Skin epidermis (tissue), 12 donors: ENCODE data around the gene TOGARAM2.

ENCODE experiments used
- H3K27ac ChIP-seq, 21 experiments: fragments of 200-600 bp; sonication (generic) in 11 of 21; one replicate each; pipeline ENCODE4 v1.5.0; 2020; ENCODE audit warnings: mild to moderate bottlenecking in 3 of 21, inconsistent platforms in 2 of 21, moderate library complexity in 2 of 21
- H3K4me3 ChIP-seq, 7 experiments: fragments of 200-600 bp; sonication (generic) in 2 of 7; one replicate each; pipeline ENCODE4 v1.5.0; 2020; ENCODE audit warnings: inconsistent platforms in 2 of 7, mild to moderate bottlenecking in 2 of 7, moderate library complexity in 1 of 7

Gene TOGARAM2

DNA sequence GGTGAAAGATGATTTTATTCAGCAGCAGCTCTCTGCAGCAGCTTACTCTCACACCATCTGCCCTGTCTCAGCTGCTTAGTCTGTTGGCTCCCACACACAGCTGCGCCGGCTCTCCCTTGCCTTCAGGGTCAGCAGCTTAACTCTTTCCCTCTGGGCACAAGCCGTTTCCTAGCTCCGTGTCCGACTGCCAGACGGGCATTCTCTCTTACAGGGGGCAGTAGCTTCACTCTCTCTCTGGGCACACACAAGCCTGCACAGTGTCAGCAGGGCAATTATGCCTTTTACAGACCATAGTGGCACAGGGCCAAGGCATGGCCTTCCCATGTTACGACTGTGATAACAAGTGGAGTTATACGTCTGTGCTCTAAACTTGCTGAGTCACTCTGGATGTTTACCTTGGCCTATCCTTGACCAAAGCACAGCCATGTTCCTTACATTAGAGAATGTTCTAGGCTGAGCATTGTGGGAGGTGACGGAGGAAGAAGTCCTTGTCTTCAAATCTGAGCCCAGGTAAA is 61.5 kb downstream of the TOGARAM2 start:
- no peak overlapping the region for H3K27ac ChIP-seq
- no peak overlapping the region for H3K4me3 ChIP-seq

- Histone ChIP-seq H3K27ac (no peak overlapping the region), H3K4me3 (no peak overlapping the region)
These were observed 63.4 kb downstream of the TOGARAM2 start for GRCh38 chr2:29044459-29044858.

DNA sequence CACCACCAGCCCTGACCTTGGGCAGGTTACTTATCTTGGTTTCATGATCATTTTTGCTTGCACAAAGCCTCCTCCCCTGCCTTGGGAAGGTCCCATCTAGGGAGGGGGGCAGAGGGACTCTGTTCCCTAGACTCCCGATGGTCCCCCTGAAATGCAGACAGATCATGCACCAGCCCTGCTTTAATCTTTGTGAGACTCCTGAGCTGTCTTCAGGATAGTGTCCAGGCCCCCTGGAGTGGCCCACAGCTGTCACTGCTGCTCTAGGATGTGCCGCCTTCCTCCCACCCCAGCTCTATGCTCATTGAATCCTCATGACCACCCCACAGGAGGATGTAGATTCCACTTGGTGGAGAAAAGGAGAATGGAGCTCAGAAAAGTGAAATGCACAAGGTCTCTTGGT is 65.2 kb downstream of the TOGARAM2 start:
- no peak overlapping the region for H3K4me3 ChIP-seq
- H3K27ac ChIP-seq = no peak overlapping the region

DNA sequence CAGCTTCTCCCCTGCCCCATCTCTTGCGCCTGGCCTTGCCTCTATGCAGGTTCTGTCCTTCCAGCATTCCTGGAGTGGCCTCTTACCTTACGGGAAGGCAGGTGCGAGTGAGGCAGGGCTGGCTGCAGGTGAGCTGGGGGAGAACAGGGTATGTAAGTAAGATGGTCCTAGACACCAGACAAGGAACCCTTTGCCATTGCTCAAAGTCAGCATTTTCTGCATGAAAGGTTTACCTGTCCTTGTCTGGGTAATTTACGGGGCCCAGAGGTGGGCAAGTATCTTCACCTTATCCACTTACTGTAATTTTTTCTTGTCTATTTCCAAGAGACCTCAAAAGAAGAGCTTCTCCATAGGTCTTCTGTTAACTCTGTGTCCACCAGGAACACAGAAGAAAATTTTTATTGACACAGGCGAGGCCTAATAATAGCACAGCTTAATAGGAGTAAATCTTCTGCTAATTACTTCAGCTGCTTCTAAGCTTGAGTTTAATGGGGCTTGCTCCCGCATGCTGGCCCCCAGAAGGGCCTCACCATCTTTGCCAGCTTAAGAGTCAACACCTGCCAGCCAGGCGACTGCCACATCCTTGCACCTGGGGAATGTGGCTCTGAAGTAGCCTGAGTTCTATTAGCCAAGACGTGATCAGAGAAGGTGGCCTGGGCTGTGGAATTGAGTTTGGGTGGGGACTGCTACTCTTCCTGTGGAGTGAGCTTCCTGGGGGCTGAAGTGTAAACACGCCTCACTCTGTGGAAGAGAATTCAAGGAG is 66.2 kb downstream of the TOGARAM2 start:
- Histone ChIP-seq H3K27ac (no peak overlapping the region), H3K4me3 (no peak overlapping the region)

DNA sequence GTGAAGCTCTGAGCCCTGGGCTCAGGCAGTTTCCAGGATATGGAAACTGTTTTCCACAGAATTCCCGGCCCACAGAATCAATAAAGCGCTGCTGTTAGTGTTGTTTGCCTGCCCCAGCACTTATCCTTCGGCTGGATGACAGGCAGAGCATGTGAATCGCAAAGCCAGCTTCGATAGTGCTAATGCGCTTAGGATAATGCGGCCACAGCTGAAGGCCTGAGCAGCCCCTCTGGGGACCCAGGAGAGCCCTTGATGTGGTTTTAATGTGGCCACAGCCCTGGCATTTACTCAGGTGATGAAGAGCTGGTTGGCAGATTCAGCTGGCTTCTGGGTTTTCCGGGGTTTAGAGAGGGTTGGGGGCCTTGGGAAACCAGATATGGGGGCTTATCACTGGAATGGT is 69.5 kb downstream of the TOGARAM2 start:
- H3K4me3 ChIP-seq = no peak overlapping the region
- no peak overlapping the region for H3K27ac ChIP-seq

GRCh38 chr2:29051730-29052129 is 70.6 kb downstream of the TOGARAM2 start:
- Histone ChIP-seq H3K4me3 (no peak overlapping the region), H3K27ac (no peak overlapping the region)

GRCh38 chr2:29052807-29053206 is 71.7 kb downstream of the TOGARAM2 start:
- H3K27ac ChIP-seq = peak overlapping the region in 5 of 21 experiments; percentile 42 to 78 (median 60)
- no peak overlapping the region for H3K4me3 ChIP-seq

GRCh38 chr2:29053223-29053622 is 72.1 kb downstream of the TOGARAM2 start:
- Histone ChIP-seq H3K27ac (peak overlapping the region in 10 of 21 experiments; percentile 19 to 78 (median 59)), H3K4me3 (no peak overlapping the region)

DNA sequence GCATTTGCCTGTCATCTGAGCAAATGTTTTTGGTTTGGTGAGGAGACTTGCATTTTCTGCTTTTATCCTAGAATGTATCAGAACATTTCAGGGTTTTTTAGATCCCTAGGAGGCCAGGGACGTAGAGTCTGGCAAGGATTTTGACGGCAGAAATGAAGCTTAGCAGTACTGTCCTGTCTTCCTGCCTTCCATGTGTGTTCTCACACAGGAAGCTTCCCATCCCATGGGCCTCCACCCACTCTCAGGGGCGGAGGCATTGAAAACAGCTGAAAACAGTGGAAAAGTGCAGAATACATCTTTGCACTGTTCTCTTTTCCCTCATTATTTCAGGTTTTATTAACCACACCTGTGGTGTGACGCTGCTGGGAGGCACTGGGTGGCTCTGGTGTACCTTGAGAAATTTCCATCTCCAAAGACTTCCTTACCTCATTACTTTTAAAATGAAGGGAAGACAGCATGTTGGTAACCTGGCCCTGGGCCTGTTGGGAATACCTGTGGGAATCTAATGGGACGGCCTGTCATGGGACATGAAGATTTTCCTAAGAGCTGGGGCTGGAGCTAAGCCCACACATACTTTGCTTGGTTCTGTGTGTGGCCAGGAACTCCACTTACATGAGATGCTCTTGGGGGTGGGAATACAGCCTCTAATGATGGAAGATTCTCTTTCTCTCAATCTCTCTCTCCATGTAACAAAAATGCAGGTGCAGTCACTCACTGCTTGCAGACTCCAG is 72.7 kb downstream of the TOGARAM2 start:
- peak overlapping the region in 9 of 21 experiments; percentile 19 to 78 (median 60) for H3K27ac ChIP-seq

DNA sequence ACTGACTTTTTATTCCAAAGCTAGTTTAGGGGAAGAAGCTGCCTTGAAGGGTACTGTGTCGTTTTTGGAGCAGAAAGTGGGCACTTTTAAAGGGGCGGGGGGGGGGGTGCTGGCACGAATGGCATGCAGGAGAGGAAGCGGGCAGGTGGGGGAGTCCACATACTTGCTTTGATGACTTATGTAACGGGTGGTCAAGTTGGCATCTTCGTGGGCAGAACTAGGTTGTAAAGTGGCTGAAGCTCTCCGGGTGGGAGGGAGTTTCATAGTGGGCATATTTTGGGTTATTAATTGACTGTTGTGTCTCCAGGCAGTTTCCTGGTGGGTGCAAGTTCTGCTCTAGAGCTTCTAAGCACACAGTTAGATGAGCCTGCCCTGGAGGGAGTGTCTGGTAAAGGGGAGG is 73.3 kb downstream of the TOGARAM2 start:
- H3K27ac ChIP-seq = peak overlapping the region in 2 of 21 experiments; percentile 58 to 78
- H3K4me3 ChIP-seq = no peak overlapping the region

More for the DNA sequence above, 72.7 kb downstream of the TOGARAM2 start:
- H3K4me3 ChIP-seq = no peak overlapping the region

DNA sequence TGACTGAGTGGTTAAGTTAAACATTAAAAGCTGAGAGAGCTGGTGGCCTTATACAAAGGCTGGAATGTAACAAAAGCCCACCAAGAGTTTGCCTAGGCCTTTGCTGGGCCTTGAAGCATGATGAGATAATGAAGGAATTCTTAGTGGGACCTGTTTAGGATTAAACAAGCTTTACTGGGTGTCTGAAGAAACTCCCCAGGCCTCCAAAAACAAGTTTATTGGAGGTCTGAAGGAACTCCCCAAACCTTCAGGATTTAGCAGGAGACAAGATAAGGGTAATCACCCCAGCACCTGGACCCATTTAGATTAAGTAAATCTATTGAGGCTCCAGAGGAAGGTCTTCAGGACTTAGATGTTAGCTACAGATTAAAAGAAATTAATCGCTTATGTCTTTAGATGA is 74.5 kb downstream of the TOGARAM2 start:
- Histone ChIP-seq H3K4me3 (no peak overlapping the region), H3K27ac (peak overlapping the region in 1 of 21 experiments; percentile 32)

GRCh38 chr2:29056452-29056851 is 75.4 kb downstream of the TOGARAM2 start:
- H3K27ac ChIP-seq = peak overlapping the region in 1 of 21 experiments; percentile 5

DNA sequence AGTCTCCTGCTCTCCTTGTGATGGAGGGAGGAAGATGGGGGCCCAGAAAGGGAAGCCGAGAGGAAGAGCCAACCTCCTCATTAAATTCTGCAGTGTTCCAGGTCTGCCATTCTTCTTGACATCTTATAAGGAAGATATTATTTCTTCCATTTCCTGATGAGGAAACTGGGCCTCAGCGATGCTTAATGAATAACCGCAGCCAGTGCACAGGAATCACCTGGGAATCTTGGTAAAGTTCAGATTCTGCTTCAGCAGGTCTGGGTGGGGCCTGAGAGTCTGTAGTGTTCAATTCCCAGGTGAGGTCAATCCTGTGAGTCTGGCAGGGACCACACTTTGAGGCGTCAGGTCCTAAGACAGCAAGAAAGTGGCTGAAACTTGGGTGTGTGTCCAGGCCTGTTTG is 75.9 kb downstream of the TOGARAM2 start:
- no peak overlapping the region for H3K27ac ChIP-seq
- no peak overlapping the region for H3K4me3 ChIP-seq

More at GRCh38 chr2:29056452-29056851, 75.4 kb downstream of the TOGARAM2 start:
- no peak overlapping the region for H3K4me3 ChIP-seq

DNA sequence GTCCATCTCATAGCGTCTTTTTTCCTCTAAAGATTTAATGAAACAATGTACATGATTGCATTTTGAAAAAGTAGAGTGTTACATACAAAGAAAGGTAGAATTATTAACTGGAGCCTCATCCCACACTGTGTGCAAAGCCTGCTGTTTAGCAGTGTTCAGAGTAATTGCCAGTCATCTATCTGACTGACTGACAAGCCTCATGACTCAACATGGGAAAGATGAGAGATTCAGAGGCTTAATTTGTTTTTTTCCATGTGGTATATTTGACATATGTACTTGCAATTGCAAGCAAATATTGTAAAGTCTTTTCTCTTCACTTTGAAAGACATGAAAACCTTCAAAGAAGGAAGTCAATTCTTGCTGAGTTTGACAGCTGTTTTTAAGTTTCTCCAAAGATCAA is 78.5 kb downstream of the TOGARAM2 start:
- H3K4me3 ChIP-seq = no peak overlapping the region
- no peak overlapping the region for H3K27ac ChIP-seq

DNA sequence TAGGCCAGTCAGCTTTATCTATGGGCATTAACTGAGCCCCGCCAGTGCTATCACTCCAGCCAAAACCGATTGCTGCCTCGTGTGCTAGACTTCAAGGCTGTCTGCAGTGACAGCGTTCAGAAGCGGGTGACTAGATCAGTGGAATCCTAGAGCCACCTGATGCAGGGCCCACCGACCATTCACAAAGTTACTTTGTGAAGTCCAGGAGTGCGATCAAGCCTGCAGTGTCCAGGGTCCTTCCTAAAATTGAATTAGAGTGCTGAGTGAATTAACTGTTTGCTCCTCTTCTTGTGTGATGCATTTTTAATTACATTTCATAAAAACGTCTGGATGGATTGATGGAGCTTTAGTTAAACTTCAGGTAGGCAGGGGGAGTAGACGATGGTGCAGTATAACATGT is 79.3 kb downstream of the TOGARAM2 start:
- Histone ChIP-seq H3K27ac (no peak overlapping the region), H3K4me3 (no peak overlapping the region)

GRCh38 chr2:29061176-29061575 is 80.1 kb downstream of the TOGARAM2 start:
- Histone ChIP-seq H3K4me3 (no peak overlapping the region), H3K27ac (peak overlapping the region in 1 of 21 experiments; percentile 11)

DNA sequence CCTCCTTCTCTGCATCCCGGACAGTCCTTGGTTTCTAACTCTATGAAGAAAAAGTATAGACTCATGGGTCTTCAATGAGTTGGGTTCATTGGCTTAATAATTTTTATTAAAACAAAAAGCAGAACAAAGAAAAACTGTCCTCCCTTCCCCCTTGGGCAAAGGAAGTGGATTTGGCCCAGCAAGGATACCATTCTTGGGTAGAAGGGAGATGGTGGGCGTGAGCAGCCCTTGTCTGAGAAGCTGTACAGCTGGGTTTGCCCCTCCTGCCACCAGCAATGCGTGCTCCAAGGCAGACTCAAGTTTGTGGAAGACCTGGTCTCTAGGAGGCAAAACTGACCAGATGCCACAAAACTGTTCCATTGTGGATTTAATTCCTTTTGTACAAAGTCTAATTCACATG is 80.5 kb downstream of the TOGARAM2 start:
- H3K27ac ChIP-seq = peak overlapping the region in 3 of 21 experiments; percentile 11 to 89 (median 86)
- no peak overlapping the region for H3K4me3 ChIP-seq

GRCh38 chr2:29062371-29062770 is 81.3 kb downstream of the TOGARAM2 start:
- peak overlapping the region in 7 of 21 experiments; percentile 23 to 89 (median 81) for H3K27ac ChIP-seq
- H3K4me3 ChIP-seq = no peak overlapping the region

- H3K27ac ChIP-seq = peak overlapping the region in 14 of 21 experiments; percentile 29 to 89 (median 81)
These were observed 82.0 kb downstream of the TOGARAM2 start for GRCh38 chr2:29063056-29063455.

DNA sequence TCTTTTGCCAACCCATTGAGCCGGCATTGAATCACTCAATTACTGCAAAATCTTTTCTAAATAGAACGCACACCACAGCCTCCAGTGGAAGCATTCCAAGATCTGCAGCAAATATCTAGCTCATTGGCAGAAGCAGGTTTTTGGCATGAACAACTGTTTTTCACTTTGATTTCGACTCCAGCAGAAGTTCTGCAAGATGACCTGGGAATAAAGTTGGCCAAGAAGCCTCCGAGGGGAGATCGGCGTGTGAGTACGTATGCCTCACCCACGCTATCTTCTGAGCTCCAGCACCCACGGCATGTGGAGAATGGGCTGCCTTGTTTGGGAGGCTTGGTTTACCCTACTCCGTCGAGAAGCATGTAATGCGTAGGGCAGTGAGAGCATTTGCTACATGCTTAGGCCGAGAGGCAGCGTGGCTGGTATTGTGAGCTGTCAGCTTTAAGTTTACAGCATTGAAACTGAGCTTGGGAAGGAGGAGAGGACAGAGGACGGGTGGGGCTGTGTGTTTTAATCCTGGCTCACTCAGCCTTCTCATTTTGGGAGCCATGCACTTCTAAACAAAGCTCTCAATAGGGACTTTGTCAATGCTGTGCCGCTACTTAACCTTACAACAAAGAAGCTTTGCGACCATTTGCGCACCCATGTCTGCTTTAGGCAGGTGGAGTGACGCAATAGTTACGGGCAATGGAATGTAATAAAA is 82.7 kb downstream of the TOGARAM2 start:
- peak overlapping the region in 19 of 21 experiments; percentile 8 to 89 (median 80) for H3K27ac ChIP-seq
- no peak overlapping the region for H3K4me3 ChIP-seq

More at GRCh38 chr2:29063056-29063455, 82.0 kb downstream of the TOGARAM2 start:
- no peak overlapping the region for H3K4me3 ChIP-seq
